ENCODE results near the gene USP10.

Gene USP10

GRCh38 chr16:84828322-84828721 lies 128.5 kb downstream of the USP10 start:
- no peak for DNase-seq

Data from activated naive CD4-positive, alpha-beta T cell (primary cell).